ENCODE data around the gene PLEKHN1. TPM values are rescaled to one million over a fixed set of nuclear protein-coding genes. Genes with fewer than 3 reads are reported as not detected.

Gene PLEKHN1
- total RNA-seq, 1 donor from 2014 or later, result 13.2 TPM

DNA sequence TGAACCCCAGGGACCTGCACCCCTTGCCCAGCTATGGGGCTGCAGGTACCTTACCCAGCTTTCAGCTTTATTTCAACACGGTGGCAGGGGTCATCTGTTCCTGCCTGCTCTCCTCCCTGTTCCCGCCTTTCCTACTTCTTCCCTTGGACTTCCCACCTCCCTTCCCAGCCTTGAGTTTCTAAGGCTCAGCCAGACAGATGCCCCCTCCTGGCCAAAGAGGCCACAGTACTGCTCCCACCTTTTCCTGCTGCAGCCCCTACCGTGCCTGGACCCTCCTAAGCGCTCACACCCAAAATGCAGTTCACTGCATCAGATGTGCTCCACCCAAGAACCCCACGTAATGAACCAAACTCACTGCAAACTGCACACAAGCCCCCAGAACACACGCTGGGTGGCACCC, 14.9 kb upstream of the PLEKHN1 start:
- Histone ChIP-seq H3K4me3 (ENCODE audit: low read depth, low read length) (no peak overlapping the region), H3K36me3 (ENCODE audit: control insufficient read depth, insufficient read depth, low read length) (peaks cover 3% of the 10 kb centered on the region)
- TF ChIP-seq, protein P1, sequence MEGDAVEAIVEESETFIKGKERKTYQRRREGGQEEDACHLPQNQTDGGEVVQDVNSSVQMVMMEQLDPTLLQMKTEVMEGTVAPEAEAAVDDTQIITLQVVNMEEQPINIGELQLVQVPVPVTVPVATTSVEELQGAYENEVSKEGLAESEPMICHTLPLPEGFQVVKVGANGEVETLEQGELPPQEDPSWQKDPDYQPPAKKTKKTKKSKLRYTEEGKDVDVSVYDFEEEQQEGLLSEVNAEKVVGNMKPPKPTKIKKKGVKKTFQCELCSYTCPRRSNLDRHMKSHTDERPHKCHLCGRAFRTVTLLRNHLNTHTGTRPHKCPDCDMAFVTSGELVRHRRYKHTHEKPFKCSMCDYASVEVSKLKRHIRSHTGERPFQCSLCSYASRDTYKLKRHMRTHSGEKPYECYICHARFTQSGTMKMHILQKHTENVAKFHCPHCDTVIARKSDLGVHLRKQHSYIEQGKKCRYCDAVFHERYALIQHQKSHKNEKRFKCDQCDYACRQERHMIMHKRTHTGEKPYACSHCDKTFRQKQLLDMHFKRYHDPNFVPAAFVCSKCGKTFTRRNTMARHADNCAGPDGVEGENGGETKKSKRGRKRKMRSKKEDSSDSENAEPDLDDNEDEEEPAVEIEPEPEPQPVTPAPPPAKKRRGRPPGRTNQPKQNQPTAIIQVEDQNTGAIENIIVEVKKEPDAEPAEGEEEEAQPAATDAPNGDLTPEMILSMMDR (IDR thresholded peaks at IDR 0.05; ENCODE audit: insufficient read depth, low read length, poor library complexity, severe bottlenecking), result peak; percentile 37

DNA sequence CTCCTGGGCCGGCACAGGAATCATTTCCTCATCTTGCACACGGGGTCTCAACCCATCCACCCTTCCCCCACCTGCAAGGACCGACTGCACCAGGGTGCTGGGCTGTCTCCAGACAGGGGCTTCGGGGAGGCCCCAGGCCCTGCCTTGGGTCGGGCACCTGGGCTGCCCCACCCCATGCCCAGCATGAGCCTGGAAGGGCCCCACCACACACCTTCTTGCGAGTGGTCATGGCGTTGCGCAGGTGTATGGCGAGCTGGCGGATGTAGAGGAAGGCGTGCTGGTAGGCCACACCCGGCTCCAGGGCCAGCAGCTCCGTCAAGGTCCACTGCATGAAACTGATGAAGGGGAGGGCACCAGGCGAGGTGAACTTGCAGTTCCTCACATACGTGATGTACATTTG, 14.1 kb upstream of the PLEKHN1 start:
- TF ChIP-seq, protein P1 (IDR thresholded peaks at IDR 0.05; ENCODE audit: insufficient read depth, low read length, poor library complexity, severe bottlenecking), result no peak
- Histone ChIP-seq H3K27me3 (ENCODE audit: control insufficient read depth, insufficient read depth, low read length) (no peaks in the 10 kb centered on the region), H3K36me3 (ENCODE audit: control insufficient read depth, insufficient read depth, low read length) (peaks cover 6% of the 10 kb centered on the region), H3K4me3 (ENCODE audit: low read depth, low read length) (no peak overlapping the region)
- no peak for DNase-seq (ENCODE audit: low read depth)

More for the DNA sequence above, 14.9 kb upstream of the PLEKHN1 start:
- H3K27me3 ChIP-seq (ENCODE audit: control insufficient read depth, insufficient read depth, low read length), result no peaks in the 10 kb centered on the region
- no peak for DNase-seq (ENCODE audit: low read depth)

DNA sequence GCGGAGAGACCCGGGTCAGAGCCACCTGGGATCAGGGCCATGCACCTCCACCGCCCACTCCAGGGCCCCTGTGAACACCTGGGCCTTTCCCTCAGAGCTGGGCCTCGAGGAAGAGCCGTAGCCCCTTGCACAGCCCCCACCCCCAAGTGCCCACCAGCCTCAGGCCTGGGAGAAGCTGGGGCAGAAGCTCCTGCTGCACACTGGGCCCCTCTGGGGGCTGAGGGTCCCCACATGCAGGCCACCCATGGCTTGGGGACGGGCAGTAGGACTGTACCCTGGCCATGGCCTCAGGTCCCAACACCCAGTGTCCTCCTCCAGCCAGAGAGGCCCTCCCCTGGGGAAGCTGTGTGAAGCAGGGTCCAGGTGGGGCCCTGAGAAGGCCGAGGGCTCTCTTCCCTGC, 13.7 kb upstream of the PLEKHN1 start:
- peaks cover 6% of the 10 kb centered on the region for H3K36me3 ChIP-seq (ENCODE audit: control insufficient read depth, insufficient read depth, low read length)
- H3K4me3 ChIP-seq (ENCODE audit: low read depth, low read length), result no peak overlapping the region
- TF ChIP-seq, protein P1 (IDR thresholded peaks at IDR 0.05; ENCODE audit: insufficient read depth, low read length, poor library complexity, severe bottlenecking), result no peak
- no peak for DNase-seq (ENCODE audit: low read depth)
- H3K27me3 ChIP-seq (ENCODE audit: control insufficient read depth, insufficient read depth, low read length), result no peaks in the 10 kb centered on the region

DNA sequence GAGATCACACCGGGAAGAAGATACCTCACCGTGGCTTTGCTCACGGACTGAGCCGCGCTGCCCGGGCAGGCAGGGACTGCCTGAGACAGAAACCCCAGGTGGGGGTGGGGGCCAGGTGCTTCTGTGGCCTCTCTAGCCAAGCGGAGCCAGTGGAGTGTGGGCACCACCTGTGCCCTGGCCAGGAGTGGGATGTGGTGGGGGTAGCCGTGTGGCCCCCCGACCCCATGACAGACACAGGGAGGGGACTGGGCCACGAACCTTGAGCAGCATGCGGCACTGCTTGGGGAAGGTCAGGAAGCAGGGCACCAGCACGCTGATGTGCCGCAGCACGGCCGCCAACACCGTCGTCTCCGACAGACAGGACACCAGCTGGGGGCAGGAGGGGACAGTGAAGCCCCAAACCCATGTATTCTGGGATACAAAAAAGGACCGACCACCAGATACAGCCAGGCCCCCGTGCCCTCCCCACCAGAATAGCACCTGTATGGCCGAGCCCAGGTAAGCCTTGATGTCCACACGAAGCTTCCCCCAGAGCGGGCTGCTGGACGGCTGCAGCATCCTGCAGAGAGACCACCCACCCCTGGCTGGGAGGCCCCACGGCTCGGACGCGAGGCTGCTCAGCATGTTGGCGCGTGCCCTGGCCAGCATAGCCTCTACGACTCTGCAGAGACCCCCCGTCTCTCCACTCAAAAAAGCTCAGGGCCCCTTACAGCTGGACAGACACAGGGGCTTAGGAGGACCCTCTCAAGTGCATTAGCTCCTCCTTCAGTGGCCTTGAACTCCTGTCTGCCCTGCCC, 12.6 kb upstream of the PLEKHN1 start:
- TF ChIP-seq, protein P1 (IDR thresholded peaks at IDR 0.05; ENCODE audit: insufficient read depth, low read length, poor library complexity, severe bottlenecking), result no peak
- Histone ChIP-seq H3K36me3 (ENCODE audit: control insufficient read depth, insufficient read depth, low read length) (peaks cover 6% of the 10 kb centered on the region), H3K27me3 (ENCODE audit: control insufficient read depth, insufficient read depth, low read length) (no peaks in the 10 kb centered on the region), H3K4me3 (ENCODE audit: low read depth, low read length) (no peak overlapping the region)
- no peak for DNase-seq (ENCODE audit: low read depth)

DNA sequence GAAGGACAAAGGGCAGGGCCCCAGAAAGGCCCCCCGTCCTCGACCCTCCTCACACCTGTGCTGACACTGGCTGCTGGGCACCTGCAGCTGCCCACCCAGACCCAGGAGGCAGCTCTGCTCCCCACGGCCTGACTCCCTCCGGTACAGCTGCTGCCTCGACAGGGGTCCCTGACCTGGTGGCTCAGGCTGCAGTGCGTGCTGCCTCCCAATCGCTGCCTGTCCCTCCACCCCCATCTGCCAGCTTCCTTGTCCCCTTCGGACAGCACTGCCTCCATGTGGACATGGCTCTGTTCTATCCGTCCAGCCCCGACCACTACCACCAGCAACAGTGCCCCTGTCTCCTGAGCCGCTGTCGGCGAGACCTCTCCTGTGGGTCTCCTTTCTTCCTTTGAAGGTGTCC, 11.4 kb upstream of the PLEKHN1 start:
- Histone ChIP-seq H3K4me3 (ENCODE audit: low read depth, low read length) (no peak overlapping the region), H3K36me3 (ENCODE audit: control insufficient read depth, insufficient read depth, low read length) (peaks cover 6% of the 10 kb centered on the region), H3K27me3 (ENCODE audit: control insufficient read depth, insufficient read depth, low read length) (peaks cover 3% of the 10 kb centered on the region)
- DNase-seq (ENCODE audit: low read depth), result no peak
- TF ChIP-seq, protein P1 (IDR thresholded peaks at IDR 0.05; ENCODE audit: insufficient read depth, low read length, poor library complexity, severe bottlenecking), result no peak

DNA sequence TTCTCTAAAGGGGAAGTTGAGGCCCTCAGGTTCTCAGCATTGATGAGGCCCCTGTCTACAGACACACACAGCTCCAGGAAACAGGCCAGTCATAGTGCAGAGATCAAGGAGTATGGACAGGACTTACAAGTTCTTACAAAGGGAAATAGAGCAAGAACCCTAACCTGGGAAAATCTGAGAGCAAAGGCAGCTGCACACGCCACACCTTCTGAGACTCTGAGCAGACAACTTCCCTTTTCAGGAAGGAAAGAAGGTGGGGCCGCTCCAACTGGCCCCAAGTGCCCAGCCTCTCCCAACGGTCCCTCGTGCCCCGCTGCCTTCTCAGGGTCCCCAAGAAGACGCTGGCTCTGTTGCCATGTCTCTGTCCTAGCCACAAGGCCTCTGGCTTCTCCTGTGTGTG, 10.8 kb upstream of the PLEKHN1 start:
- TF ChIP-seq, protein P1 (IDR thresholded peaks at IDR 0.05; ENCODE audit: insufficient read depth, low read length, poor library complexity, severe bottlenecking), result no peak
- no peak for DNase-seq (ENCODE audit: low read depth)
- Histone ChIP-seq H3K36me3 (ENCODE audit: control insufficient read depth, insufficient read depth, low read length) (peaks cover 4% of the 10 kb centered on the region), H3K27me3 (ENCODE audit: control insufficient read depth, insufficient read depth, low read length) (peaks cover 3% of the 10 kb centered on the region), H3K4me3 (ENCODE audit: low read depth, low read length) (no peak overlapping the region)

Measured in kidney epithelial cell (primary cell).